ENCODE data around the gene ITGA2.

The ITGA2 gene

GRCh38 chr5:52989781-52990527, 802 bp downstream of the ITGA2 start:
- DNase-seq, result no peak

- no peak for DNase-seq
Measured at GRCh38 chr5:52990528-52990925, 1.4 kb downstream of the ITGA2 start.

- no peak for DNase-seq
Measured at GRCh38 chr5:52993367-52993766, 4.2 kb downstream of the ITGA2 start.

GRCh38 chr5:52994266-52994665, 5.1 kb downstream of the ITGA2 start:
- no peak for DNase-seq

GRCh38 chr5:52995095-52995494, 5.9 kb downstream of the ITGA2 start:
- DNase-seq, result no peak

- no peak for DNase-seq
Measured at GRCh38 chr5:52995914-52996313, 6.8 kb downstream of the ITGA2 start.

- no peak for DNase-seq
Measured at GRCh38 chr5:52996979-52997378, 7.8 kb downstream of the ITGA2 start.

- no peak for DNase-seq
Measured at GRCh38 chr5:52997424-52997823, 8.3 kb downstream of the ITGA2 start.

GRCh38 chr5:52998552-52999313, 9.6 kb downstream of the ITGA2 start:
- DNase-seq, result no peak

GRCh38 chr5:52999344-52999949, 10.3 kb downstream of the ITGA2 start:
- DNase-seq, result no peak

- DNase-seq, result no peak
Measured at GRCh38 chr5:53001541-53001940, 12.4 kb downstream of the ITGA2 start.

GRCh38 chr5:53002491-53002890, 13.3 kb downstream of the ITGA2 start:
- DNase-seq, result no peak

- DNase-seq, result no peak
Measured at GRCh38 chr5:53003144-53003543, 14.0 kb downstream of the ITGA2 start.

GRCh38 chr5:53006911-53007890, 18.0 kb downstream of the ITGA2 start:
- DNase-seq, result no peak

GRCh38 chr5:53008751-53009150, 19.6 kb downstream of the ITGA2 start:
- no peak for DNase-seq

GRCh38 chr5:53009816-53010215, 20.7 kb downstream of the ITGA2 start:
- DNase-seq, result no peak

GRCh38 chr5:53010814-53011213, 21.7 kb downstream of the ITGA2 start:
- no peak for DNase-seq

- no peak for DNase-seq
Measured at GRCh38 chr5:53011233-53011632, 22.1 kb downstream of the ITGA2 start.

- no peak for DNase-seq
Measured at GRCh38 chr5:53013857-53014256, 24.7 kb downstream of the ITGA2 start.

GRCh38 chr5:53017383-53017782, 28.2 kb downstream of the ITGA2 start:
- no peak for DNase-seq

- no peak for DNase-seq
Measured at GRCh38 chr5:53017794-53018391, 28.7 kb downstream of the ITGA2 start.

- no peak for DNase-seq
Measured at GRCh38 chr5:53019320-53019719, 30.2 kb downstream of the ITGA2 start.

Data from hematopoietic multipotent progenitor cell treated with erythropoietin and hydrocortisone succinate and interleukin-3 and kit ligand, for 8 days (in vitro differentiated cells).